ENCODE data around the gene AVPR1B.
"Not testable (repeated sequence)": the region's sequence is repeated elsewhere in the genome, so short reads cannot be mapped to it uniquely, and the experiment has no call there.

Gene AVPR1B

DNA sequence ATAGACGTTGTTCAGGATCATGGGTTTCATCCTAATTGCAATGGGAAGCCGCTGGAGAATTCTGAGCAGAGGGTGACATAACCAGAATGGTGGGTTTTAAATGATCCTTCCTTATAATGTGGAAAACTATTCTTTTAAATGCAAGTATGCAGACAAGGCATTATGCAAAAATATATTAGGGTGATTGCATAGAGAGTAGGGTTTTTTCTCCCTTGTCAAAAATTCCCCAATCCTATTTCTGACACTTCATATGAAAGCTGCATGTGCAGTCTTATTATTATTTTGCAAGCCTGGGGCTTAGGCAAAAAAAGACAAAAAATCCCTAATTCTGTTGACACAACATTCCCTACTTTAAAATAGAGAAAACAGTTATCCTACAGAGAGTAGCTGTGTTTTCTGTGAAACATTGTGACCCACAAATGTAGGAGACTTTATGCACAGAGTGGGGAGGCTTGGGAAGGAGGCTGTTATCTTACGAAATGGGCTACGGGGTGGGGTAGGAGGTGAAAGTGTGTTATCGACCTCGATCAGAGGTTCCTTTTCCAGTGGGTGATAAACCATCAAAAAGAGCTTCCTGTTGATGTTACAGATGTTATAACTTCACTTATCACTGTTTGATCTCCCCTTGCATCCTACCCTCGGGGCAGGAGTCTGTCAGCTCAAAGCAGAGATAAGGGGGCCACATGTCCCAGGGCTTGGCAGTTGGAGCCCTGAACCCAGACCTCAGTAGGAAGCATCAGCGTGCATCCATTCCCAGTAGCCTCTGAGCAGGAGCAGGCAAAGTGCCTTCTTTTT, 37.0 kb downstream of the AVPR1B start:
- no peak for DNase-seq

DNA sequence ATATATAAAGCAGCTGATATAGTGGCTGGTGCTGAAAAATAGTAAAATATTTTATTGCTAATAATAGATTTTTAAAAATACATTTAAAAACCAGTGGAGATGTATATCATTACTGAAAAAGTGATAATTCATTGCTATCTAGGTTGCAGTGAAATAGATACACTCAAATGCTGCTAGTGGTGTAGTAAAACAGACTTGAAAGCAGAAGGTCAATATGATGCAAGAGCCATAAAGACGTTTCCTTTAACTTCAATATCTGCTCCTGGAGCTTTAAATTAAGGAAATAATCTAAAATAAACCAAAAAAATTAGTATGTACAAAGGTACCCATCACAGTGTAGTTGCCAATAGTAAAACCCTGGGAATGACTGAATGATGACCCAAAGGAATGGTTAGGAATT, 38.1 kb downstream of the AVPR1B start:
- no peak for DNase-seq

DNA sequence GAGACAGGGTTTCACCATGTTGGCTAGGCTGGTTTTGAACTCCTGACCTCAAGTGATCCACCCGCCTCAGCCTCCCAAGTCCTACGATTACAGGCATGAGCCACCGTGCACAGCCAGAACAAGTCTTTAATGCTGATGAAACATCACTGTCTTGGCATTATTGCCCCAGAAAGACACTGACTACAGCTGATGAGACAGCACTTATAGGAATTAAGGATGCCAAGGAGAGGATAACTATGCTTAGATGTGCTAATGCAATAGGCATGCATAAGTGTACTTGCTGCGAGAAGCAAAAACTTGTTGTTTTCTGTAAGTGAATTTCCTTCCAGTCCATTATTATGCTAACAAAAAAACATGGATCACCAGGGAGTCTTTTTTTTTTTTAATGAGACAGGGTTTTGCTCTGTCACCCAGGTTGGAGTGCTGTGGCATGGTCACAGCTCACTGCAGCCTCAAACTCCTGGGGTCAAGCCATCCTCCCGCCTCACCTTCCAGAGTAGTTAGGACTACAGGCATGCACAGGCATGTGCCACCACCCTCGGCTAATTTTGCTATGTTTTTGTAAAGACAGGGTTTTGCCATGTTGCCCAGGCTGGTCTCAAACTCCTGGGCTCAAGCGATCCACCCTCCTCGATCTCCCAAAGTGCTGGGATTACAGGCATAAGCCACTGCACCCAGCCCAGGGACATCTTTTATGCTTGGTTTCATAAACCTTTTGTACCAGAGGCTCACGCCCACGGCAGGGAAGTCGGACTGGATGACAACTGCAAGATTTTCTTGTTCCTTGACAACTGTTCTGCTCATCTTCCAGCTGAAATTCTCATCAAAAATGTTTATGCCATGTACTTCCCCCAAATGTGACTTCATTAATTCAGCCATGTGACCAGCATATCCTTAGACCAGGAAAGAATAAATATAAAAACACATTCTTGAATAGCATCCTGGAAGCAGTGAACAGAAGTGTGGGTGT, 41.1 kb downstream of the AVPR1B start:
- no peak for DNase-seq

DNA sequence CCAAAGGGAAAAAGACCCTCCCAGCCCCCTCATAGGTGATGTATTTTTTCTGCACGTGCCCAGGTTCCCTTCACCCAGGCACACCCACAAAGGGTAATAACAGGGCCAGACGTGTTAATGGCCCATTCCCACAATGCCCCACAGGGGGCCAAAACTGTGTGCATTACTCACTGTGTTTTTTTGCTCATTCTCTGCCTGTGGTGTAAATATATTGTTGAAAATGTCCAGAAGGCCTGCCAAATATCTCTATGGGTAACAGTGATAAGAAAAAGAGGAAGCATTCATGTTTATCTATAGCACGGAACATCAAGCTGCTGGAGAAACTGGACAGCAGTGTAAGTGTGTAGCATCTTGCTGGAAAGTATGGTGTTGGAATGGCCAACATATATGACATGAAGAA, 42.3 kb downstream of the AVPR1B start:
- DNase-seq: no peak

DNA sequence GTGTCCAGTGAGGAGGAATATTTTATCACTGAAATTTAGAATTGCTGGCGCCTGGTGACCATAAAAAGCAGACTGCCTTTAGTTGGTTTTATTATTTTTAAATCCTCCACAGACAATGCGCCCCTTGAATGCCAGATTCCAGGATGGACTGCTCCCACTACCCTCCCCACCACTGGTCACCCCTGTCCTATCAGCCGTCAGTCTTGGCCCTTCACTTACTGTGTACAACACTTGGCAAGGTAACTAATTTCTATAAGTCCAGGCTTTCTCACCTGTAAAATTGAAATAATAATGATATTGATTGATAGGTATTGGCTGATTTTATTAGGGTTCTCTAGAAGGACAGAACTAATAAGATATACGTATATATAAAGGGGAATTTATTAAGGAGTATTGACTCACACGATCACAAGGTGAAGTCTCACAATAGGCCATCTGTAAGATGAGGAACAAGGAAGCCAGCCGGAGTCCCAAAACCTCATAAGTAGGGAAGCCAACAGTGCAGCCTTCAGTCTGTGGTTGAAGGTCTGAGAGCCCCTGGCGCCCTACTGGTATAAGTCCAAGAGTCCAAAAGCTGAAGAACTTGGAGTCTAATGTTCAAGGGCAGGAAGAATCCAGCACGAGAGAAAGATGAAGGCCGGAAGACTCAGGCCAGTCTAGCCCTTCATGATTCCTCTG, 46.4 kb downstream of the AVPR1B start:
- no peak for DNase-seq

DNA sequence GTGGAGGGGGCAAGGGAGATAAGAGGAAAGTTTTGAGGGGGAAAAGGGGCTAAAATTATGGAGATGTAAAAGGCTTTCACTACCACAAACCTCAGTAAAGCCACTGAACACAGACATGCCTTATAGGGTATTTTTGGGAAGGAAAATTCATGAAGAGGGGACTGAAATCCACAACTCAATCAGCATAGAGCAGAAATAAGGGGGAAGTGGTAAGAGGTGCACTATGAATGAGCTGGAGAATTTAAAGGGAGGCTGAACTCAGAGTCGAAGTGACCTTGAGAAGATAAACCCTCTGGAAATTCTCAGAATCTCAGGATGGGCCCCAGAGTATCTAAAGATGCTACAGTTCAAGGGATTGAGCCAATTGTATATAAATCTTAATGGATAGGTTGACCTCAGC, 48.9 kb downstream of the AVPR1B start:
- DNase-seq: no peak

DNA sequence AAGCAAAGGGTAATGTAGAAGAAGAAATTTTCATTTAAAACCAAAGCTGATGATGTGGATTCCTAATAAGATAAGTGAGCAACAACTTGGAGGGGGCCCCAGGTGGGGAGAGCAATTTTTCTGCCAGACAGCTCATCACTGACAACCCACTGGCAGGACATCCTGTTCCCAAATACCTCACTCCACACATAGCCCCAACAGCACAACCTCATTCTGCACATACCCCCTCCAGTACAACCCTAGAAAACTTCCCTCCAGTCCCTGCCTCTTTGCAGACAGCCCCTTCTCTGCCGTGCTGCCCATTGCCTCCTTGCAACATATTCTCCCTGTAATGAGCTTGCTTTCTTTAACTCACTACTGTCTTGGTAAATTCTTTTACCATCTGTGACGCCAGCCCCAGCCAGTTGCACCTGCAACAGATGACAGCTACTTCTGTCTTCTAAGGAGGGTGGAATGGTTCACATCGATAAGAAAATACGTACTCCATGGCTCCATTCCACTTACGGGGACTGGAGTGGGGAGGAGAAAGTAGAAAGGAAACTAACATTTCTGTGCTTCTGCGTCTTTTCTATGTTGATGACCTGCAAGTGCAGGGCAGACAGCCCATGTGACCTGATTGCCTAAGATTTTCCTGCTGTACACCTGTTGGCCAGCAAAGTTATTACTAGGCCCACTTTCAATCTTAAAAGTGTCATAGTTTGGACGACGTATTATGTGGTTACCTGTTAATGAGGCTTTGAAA, 49.5 kb downstream of the AVPR1B start:
- DNase-seq: no peak

DNA sequence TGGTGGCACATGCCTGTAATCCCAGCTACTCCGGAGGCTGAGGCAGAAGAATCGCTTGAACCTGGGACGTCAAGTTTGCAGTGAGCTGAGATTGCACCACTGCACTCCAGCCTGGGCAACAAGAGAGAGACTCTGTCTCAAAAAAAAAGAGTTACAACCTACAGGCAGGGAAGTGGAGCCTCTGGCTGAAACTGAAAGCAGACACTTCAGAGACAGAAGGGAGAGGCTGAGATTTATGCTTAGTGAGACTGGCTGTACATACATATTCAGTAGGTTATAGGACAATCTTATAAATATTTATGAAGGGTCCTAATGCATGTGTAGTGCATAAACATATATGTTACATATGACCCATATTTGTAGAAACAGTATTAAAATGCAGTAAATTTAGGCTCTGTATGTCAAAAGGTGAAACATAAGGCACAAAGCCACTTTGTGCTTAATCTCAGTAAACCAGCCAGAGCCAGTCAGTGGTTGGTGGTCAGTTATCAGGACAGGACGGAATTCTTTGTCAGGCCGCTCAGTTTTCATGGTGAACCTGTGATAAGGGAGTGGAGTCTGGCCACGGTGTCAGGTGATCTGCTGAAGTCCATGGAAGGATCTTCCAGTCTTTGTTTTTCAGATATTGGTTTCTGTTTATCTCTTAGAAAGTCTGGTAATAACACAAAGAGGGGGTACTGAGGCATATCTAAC, 50.6 kb downstream of the AVPR1B start:
- no peak for DNase-seq

DNA sequence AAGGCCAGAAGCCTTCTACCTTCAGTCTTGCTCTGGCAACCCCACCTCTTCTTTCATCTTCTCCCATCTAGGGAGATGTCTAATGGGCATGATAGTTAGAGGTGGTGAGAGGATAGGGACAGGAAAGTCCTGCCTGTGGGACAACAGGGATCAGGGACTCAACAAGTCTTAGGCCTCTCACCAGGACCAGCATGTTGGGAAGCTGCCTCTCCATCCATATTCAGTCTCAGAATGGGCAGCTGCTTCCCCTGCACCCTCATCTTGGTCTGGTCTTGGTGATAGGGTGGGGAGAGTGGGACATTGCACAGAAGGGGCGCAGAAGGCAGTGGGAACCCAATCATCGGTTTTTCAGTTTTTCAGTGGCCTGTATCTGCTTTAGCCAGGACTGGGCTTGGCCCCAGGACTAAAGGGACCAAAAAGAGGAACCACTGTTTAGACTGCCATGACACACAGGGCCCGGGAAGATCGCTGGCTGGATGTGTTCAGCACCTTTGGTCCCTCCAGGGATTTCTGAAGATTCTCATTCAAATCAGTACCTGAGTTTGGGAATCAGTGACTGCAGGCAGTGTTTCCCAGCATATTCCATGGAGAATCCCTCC, 51.5 kb downstream of the AVPR1B start:
- DNase-seq: no peak

DNA sequence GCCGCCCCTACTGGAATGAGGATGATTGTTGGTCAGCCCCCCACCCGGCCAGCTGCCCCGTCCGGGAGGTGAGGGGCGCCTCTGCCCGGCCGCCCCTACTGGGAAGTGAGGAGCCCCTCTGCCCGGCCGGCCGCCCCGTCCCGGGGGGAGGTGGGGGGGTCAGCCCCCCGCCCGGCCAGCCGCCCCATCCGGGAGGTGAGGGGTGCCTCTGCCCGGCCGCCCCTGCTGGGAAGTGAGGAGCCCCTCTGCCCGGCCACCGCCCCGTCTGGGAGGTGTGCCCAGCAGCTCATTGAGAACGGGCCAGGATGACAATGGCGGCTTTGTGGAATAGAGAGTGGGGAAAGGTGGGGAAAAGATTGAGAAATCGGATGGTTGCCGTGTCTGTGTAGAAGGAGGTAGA, 52.7 kb downstream of the AVPR1B start:
- DNase-seq: not testable (repeated sequence)

DNA sequence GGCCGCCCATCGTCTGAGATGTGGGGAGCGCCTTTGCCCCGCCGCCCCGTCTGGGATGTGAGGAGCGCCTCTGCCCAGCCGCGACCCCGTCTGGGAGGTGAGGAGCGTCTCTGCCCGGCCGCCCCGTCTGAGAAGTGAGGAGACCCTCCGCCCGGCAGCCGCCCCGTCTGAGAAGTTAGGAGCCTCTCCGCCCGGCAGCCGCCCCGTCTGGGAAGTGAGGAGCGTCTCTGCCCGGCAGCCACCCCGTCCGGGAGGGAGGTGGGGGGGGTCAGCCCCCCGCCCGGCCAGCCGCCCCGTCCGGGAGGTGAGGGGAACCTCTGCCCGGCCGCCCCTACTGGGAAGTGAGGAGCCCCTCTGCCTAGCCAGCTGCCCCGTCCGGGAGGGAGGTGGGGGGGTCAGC, 53.2 kb downstream of the AVPR1B start:
- not testable (repeated sequence) for DNase-seq

DNA sequence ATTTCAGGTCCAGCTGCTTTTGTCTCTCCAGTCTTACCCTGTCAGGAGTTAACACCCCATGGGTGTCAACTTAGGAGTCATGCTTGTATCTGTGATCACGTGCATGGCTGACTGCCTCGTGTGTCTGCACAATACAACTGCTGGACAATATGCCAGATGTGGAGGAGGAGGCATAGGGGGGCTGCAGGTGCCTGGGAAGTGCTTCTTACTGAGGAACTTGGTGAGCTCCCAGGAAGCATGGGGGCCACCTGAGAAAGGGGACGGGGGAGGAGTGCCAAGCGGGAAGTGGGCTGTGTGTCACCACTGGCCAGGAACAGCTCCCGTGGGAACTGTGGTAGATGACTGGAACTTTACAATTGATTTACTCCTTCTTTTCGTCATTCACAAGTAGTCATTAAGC, 54.7 kb downstream of the AVPR1B start:
- no peak for DNase-seq

DNA sequence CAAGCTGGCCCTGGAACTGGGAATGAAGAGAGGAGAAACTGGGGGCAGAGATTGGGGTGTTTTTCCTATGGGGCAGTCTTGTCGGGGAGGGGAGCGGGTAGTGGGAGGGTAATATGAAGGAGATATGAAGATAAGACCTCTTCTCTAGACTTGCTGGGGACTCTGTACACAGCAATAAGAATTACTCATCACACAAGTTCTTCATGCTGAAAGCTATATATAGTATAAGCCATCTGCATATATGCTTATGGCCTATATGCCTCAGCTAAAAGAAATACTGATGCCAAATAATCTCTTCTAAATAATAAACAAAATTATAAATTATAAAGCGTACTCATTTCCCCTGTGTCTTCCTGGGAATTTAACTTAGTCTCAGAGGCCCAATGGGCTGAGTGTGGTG, 56.3 kb downstream of the AVPR1B start:
- no peak for DNase-seq

All from NCI-H1092 treated with DMSO at 0.1 percent for 48 hours (cell line).